GM12891 (cell line): Measurements from ENCODE around the gene GRXCR2.

Experiments used
- POLR2A ChIP-seq: IDR thresholded peaks from 2 replicates; pipeline ENCODE4 v1.6.1; 2011; ENCODE audit warnings: low read depth, low read length, control low read depth
- POLR2AphosphoS5 ChIP-seq: IDR thresholded peaks from 2 replicates; pipeline ENCODE4 v1.6.1; 2011; ENCODE audit warnings: low read depth, low read length, control low read depth
- POU2F2 ChIP-seq: IDR thresholded peaks from 2 replicates; pipeline ENCODE4 v1.6.1; 2011; ENCODE audit warnings: low read depth, mild to moderate bottlenecking, control low read depth, low read length, moderate library complexity
- SPI1 ChIP-seq: IDR thresholded peaks from 2 replicates; pipeline ENCODE4 v1.6.1; 2011; ENCODE audit warnings: low read depth, low read length, control low read depth
- TAF1 ChIP-seq: IDR thresholded peaks from 2 replicates; pipeline ENCODE4 v1.6.1; 2011; ENCODE audit warnings: low read depth, low read length, control low read depth

DNA sequence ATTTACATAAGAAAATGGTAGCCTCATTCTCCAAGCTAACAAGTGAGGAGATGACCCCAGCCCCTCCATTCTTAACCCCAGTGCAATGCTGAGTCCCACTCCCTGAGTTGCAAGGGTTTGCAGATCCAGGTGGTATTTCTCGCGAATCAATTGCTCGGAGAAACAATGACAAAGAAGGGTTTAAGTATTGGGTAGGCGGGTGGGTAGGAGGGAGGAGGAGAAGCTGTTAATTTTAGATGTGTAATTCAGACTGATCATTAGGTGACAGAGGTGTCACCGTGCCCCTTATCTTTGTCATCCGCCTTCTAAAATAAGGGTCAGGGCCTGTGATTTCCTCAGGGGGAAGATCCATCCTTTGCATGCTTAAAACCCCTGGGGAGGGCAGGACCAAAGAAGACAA, 46.6 kb upstream of the GRXCR2 start:
- TF ChIP-seq TAF1 = no peak
- no peak for TF ChIP-seq POLR2A
- no peak for TF ChIP-seq POLR2AphosphoS5
- no peak for TF ChIP-seq POU2F2
- no peak for TF ChIP-seq SPI1
